Retinal pigment epithelial cell (primary cell): ENCODE results near the gene B3GNT8.
"Not testable (repeated sequence)": the region's sequence is repeated elsewhere in the genome, so short reads cannot be mapped to it uniquely, and the experiment has no call there.

Experiments
- DNase-seq: peaks from one replicate; pipeline ENCODE4 v3.0.0-alpha.2; 2010; ENCODE audit warnings: low read depth
- H3K4me3 ChIP-seq: 2 replicates; pipeline ENCODE4 v1.5.1; 2011; ENCODE audit warnings: mild to moderate bottlenecking, low read length, control low read depth, moderate library complexity
- TF ChIP-seq, protein P1 (sequence below): conservative IDR thresholded peaks from 2 replicates; pipeline ENCODE4 v1.5.1; 2011; ENCODE audit warnings: low read depth, low read length, control low read depth, inconsistent platforms

B3GNT8 gene, protein sequence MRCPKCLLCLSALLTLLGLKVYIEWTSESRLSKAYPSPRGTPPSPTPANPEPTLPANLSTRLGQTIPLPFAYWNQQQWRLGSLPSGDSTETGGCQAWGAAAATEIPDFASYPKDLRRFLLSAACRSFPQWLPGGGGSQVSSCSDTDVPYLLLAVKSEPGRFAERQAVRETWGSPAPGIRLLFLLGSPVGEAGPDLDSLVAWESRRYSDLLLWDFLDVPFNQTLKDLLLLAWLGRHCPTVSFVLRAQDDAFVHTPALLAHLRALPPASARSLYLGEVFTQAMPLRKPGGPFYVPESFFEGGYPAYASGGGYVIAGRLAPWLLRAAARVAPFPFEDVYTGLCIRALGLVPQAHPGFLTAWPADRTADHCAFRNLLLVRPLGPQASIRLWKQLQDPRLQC

GRCh38 chr19:41426952-41427646, at the start of gene B3GNT8:
B3GNT8 (minus strand) TSS chr19:41427374; CDS start chr19:41426778, 596 bp downstream.
- H3K4me3 ChIP-seq, result peak within 1 kb of the TSS; percentile 39
- TF ChIP-seq, protein P1, sequence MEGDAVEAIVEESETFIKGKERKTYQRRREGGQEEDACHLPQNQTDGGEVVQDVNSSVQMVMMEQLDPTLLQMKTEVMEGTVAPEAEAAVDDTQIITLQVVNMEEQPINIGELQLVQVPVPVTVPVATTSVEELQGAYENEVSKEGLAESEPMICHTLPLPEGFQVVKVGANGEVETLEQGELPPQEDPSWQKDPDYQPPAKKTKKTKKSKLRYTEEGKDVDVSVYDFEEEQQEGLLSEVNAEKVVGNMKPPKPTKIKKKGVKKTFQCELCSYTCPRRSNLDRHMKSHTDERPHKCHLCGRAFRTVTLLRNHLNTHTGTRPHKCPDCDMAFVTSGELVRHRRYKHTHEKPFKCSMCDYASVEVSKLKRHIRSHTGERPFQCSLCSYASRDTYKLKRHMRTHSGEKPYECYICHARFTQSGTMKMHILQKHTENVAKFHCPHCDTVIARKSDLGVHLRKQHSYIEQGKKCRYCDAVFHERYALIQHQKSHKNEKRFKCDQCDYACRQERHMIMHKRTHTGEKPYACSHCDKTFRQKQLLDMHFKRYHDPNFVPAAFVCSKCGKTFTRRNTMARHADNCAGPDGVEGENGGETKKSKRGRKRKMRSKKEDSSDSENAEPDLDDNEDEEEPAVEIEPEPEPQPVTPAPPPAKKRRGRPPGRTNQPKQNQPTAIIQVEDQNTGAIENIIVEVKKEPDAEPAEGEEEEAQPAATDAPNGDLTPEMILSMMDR, result no peak
- no peak for DNase-seq

GRCh38 chr19:41476583-41476982, 49.4 kb upstream of the B3GNT8 start:
- TF ChIP-seq, protein P1, result no peak
- H3K4me3 ChIP-seq, result no peak overlapping the region
- no peak for DNase-seq

- not testable (repeated sequence) for DNase-seq, H3K4me3 ChIP-seq
Measured at GRCh38 chr19:41463257-41464256, 36.4 kb upstream of the B3GNT8 start.

DNA sequence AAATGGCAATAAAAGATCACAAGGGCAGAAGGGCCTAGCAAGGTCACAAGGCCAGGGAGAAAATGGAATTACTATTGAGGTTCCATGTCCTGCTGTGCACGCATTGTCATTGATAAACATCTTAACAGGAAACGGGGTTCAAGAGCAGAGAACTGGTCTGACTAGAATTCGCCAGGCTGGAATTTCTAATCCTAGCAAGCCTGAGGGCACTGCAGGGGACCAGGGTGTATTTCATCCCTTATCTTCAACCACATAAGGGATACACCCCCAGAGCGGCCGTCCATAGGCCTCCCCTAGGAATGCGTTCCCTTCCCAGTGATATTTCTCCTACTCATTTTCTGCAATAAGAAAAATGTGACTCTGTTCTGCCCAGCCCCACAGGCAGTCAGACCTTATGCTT, 35.3 kb upstream of the B3GNT8 start:
- no peak for DNase-seq
- TF ChIP-seq, protein P1, result no peak
- no peak overlapping the region for H3K4me3 ChIP-seq

DNA sequence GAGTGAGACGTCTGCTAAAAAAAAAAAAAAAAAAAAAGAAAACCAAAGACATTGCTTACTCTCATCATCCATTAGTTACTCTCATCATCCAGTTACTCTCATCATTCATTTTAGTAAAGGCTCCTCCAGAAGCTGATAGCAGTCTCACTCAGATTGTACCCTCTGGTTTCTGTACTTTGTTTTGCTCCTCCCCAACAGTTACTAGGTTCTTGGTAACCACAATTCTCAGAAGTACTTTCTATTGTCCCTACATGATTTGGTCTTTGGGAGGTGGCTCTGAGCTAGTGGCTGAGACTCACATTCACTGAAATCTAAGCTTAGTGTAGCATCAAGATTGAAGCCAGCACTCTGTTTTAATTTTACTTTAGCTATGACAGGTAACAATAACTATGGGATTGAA, 30.1 kb upstream of the B3GNT8 start:
- TF ChIP-seq, protein P1, result no peak
- DNase-seq, result no peak
- no peak overlapping the region for H3K4me3 ChIP-seq

DNA sequence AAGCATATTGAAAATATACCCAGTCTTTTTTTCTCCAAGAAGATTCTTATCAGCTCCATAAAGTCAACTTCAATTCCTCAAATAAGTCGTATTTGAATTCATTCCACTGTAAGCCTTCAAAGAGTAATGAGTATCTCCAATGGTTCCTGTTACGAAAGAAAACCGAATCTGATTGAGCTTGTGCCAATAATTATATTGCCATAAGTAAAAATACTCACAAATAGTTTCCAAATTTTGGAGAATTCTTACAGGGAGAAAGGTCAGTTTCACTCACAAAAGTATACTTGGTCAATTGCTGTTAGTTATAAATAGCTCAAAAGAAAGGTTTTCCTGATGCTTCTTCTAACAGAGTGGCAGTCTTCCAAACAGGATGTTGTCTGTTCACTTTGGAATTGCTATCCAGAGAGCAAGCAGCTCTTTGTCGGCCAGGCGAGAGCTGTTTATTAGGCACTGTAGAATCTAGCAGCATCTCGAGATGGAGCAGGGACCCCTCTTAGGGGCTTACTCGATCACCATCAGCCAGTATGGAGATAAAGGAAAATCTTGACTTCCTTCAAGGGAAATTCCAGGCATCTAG, 29.3 kb upstream of the B3GNT8 start:
- H3K4me3 ChIP-seq, result no peak overlapping the region
- TF ChIP-seq, protein P1, result no peak
- DNase-seq, result no peak

- TF ChIP-seq, protein P1, result no peak
- H3K4me3 ChIP-seq, result no peak overlapping the region
- no peak for DNase-seq
Measured at GRCh38 chr19:41455936-41456335, 28.8 kb upstream of the B3GNT8 start.
